SK-N-SH treated with all-trans-retinoic acid at 6 μM for 48 hours (cell line): ENCODE measurements around the gene BACE1-AS.

Source experiments
- ATAC-seq: fragments of 200-7000 bp; cut with Tn5 transposase; 3 replicates; pipeline ENCODE4 v1.9.1; 2020; ENCODE audit warnings: mild to moderate bottlenecking, moderate library complexity
- ARNTL ChIP-seq: fragments of 450-650 bp; formaldehyde crosslinking; IDR thresholded peaks from 2 replicates; pipeline ENCODE4 v1.5.0; 2020; ENCODE audit warnings: low read depth, mild to moderate bottlenecking, moderate library complexity, borderline replicate concordance
- BACH2 ChIP-seq: fragments of 250-450 bp; sonication (Bioruptor Pico); IDR thresholded peaks from 2 replicates; pipeline ENCODE4 v1.9.0; 2021; ENCODE audit warnings: mild to moderate bottlenecking, borderline replicate concordance
- CSDC2 ChIP-seq: fragments of 250-450 bp; sonication (Bioruptor Pico); IDR thresholded peaks from 2 replicates; pipeline ENCODE4 v1.5.0; 2020; ENCODE audit warnings: mild to moderate bottlenecking, moderate library complexity
- ESRRG ChIP-seq: fragments of 250-450 bp; sonication (Bioruptor Pico); IDR thresholded peaks from 2 replicates; pipeline ENCODE4 v1.6.1; 2021; ENCODE audit warnings: mild to moderate bottlenecking
- GLIS3 ChIP-seq: fragments of 250-450 bp; sonication (Bioruptor Pico); IDR thresholded peaks from 2 replicates; pipeline ENCODE4 v1.5.0; 2020; ENCODE audit warnings: mild to moderate bottlenecking, moderate library complexity
- ISL1 ChIP-seq: fragments of 250-450 bp; sonication (Bioruptor Pico); IDR thresholded peaks from 2 replicates; pipeline ENCODE4 v2.1.2; 2022; ENCODE audit warnings: mild to moderate bottlenecking, moderate library complexity
- OSR1 ChIP-seq: fragments of 250-450 bp; sonication (Bioruptor Pico); IDR thresholded peaks from 2 replicates; pipeline ENCODE4 v1.8.0; 2022; ENCODE audit warnings: moderate library complexity, mild to moderate bottlenecking, inconsistent platforms
- POU6F1 ChIP-seq: fragments of 250-450 bp; sonication (Bioruptor Pico); IDR thresholded peaks from 2 replicates; pipeline ENCODE4 v1.8.0; 2021; ENCODE audit warnings: low read depth, mild to moderate bottlenecking, moderate library complexity, borderline replicate concordance
- RARB ChIP-seq: fragments of 250-450 bp; sonication (Bioruptor Pico); IDR thresholded peaks from 2 replicates; pipeline ENCODE4 v1.8.0; 2021; ENCODE audit warnings: mild to moderate bottlenecking, moderate library complexity
- SNAI2 ChIP-seq: fragments of 250-450 bp; sonication (Bioruptor Pico); IDR thresholded peaks from 2 replicates; pipeline ENCODE4 v1.5.0; 2020; ENCODE audit warnings: mild to moderate bottlenecking, moderate library complexity
- TCF4 ChIP-seq: fragments of 250-450 bp; sonication (Bioruptor Pico); IDR thresholded peaks from 2 replicates; pipeline ENCODE4 v1.8.0; 2021; ENCODE audit warnings: mild to moderate bottlenecking, moderate library complexity, borderline replicate concordance
- ZC3H10 ChIP-seq: fragments of 250-450 bp; sonication (Bioruptor Pico); IDR thresholded peaks from 2 replicates; pipeline ENCODE4 v1.5.1; 2021; ENCODE audit warnings: mild to moderate bottlenecking, moderate library complexity
- ZFP3 ChIP-seq: fragments of 250-450 bp; sonication (Bioruptor Pico); IDR thresholded peaks from 2 replicates; pipeline ENCODE4 v1.5.0; 2020; ENCODE audit warnings: mild to moderate bottlenecking, moderate library complexity
- ZFP30 ChIP-seq: fragments of 450-650 bp; formaldehyde crosslinking; IDR thresholded peaks from 2 replicates; pipeline ENCODE4 v1.5.0; 2022; ENCODE audit warnings: mild to moderate bottlenecking, moderate library complexity
- ZNF565 ChIP-seq: fragments of 450-650 bp; formaldehyde crosslinking; conservative IDR thresholded peaks from 2 replicates; pipeline ENCODE4 v1.5.0; 2020; ENCODE audit warnings: low read depth, mild to moderate bottlenecking, moderate library complexity
- ZNF70 ChIP-seq: fragments of 450-650 bp; formaldehyde crosslinking; IDR thresholded peaks from 2 replicates; pipeline ENCODE4 v1.5.0; 2020; ENCODE audit warnings: mild to moderate bottlenecking, moderate library complexity
- ZNF8 ChIP-seq: fragments of 450-650 bp; formaldehyde crosslinking; IDR thresholded peaks from 2 replicates; pipeline ENCODE4 v1.5.0; 2020; ENCODE audit warnings: mild to moderate bottlenecking, moderate library complexity
- TF ChIP-seq, protein P1 (sequence below): fragments of 250-450 bp; sonication (Bioruptor Pico); IDR thresholded peaks from 2 replicates; pipeline ENCODE4 v1.5.1; 2020; ENCODE audit warnings: low read depth, mild to moderate bottlenecking, moderate library complexity
- TF ChIP-seq, protein P2 (sequence below): fragments of 250-450 bp; sonication (Bioruptor Pico); IDR thresholded peaks from 2 replicates; pipeline ENCODE4 v1.5.1; 2021; ENCODE audit warnings: mild to moderate bottlenecking, moderate library complexity
- TF ChIP-seq, protein P3 (sequence below): fragments of 250-450 bp; sonication (Bioruptor Pico); IDR thresholded peaks from 2 replicates; pipeline ENCODE4 v1.5.0; 2020; ENCODE audit warnings: mild to moderate bottlenecking, moderate library complexity

Gene BACE1-AS

GRCh38 chr11:117290809-117291396, at the start of gene BACE1-AS:
Gene BACE1-AS (plus strand): TSS chr11:117291346.
- TF ChIP-seq ZNF565 (CRISPR knock-in tag), result no peak
- ATAC-seq, result no peak

GRCh38 chr11:117248341-117248740, 42.8 kb upstream of the BACE1-AS start:
- TF ChIP-seq ESRRG (CRISPR knock-in tag) (no peak), ZC3H10 (CRISPR knock-in tag) (no peak), ZFP30 (CRISPR knock-in tag) (no peak), ISL1 (no peak), GLIS3 (CRISPR knock-in tag) (no peak), ARNTL (CRISPR knock-in tag) (no peak)
- TF ChIP-seq, protein P1, sequence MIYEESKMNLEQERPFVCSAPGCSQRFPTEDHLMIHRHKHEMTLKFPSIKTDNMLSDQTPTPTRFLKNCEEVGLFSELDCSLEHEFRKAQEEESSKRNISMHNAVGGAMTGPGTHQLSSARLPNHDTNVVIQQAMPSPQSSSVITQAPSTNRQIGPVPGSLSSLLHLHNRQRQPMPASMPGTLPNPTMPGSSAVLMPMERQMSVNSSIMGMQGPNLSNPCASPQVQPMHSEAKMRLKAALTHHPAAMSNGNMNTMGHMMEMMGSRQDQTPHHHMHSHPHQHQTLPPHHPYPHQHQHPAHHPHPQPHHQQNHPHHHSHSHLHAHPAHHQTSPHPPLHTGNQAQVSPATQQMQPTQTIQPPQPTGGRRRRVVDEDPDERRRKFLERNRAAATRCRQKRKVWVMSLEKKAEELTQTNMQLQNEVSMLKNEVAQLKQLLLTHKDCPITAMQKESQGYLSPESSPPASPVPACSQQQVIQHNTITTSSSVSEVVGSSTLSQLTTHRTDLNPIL (CRISPR knock-in tag), result no peak
- TF ChIP-seq, protein P2, sequence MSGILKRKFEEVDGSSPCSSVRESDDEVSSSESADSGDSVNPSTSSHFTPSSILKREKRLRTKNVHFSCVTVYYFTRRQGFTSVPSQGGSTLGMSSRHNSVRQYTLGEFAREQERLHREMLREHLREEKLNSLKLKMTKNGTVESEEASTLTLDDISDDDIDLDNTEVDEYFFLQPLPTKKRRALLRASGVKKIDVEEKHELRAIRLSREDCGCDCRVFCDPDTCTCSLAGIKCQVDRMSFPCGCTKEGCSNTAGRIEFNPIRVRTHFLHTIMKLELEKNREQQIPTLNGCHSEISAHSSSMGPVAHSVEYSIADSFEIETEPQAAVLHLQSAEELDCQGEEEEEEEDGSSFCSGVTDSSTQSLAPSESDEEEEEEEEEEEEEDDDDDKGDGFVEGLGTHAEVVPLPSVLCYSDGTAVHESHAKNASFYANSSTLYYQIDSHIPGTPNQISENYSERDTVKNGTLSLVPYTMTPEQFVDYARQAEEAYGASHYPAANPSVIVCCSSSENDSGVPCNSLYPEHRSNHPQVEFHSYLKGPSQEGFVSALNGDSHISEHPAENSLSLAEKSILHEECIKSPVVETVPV (CRISPR knock-in tag), result no peak
- TF ChIP-seq, all 23 proteins: peak for 0
- ATAC-seq, result no peak

GRCh38 chr11:117249571-117249970, 41.6 kb upstream of the BACE1-AS start:
- ATAC-seq, result no peak
- TF ChIP-seq ARNTL (CRISPR knock-in tag) (no peak), POU6F1 (no peak), SNAI2 (CRISPR knock-in tag) (no peak), RARB (CRISPR knock-in tag) (no peak), ZNF8 (CRISPR knock-in tag) (no peak), GLIS3 (CRISPR knock-in tag) (no peak), ISL1 (no peak), ZNF565 (CRISPR knock-in tag) (no peak), ZFP30 (CRISPR knock-in tag) (no peak), TCF4 (CRISPR knock-in tag) (no peak), ZC3H10 (CRISPR knock-in tag) (no peak), BACH2 (no peak)
- TF ChIP-seq, protein P2 (CRISPR knock-in tag), result no peak
- TF ChIP-seq, protein P3, sequence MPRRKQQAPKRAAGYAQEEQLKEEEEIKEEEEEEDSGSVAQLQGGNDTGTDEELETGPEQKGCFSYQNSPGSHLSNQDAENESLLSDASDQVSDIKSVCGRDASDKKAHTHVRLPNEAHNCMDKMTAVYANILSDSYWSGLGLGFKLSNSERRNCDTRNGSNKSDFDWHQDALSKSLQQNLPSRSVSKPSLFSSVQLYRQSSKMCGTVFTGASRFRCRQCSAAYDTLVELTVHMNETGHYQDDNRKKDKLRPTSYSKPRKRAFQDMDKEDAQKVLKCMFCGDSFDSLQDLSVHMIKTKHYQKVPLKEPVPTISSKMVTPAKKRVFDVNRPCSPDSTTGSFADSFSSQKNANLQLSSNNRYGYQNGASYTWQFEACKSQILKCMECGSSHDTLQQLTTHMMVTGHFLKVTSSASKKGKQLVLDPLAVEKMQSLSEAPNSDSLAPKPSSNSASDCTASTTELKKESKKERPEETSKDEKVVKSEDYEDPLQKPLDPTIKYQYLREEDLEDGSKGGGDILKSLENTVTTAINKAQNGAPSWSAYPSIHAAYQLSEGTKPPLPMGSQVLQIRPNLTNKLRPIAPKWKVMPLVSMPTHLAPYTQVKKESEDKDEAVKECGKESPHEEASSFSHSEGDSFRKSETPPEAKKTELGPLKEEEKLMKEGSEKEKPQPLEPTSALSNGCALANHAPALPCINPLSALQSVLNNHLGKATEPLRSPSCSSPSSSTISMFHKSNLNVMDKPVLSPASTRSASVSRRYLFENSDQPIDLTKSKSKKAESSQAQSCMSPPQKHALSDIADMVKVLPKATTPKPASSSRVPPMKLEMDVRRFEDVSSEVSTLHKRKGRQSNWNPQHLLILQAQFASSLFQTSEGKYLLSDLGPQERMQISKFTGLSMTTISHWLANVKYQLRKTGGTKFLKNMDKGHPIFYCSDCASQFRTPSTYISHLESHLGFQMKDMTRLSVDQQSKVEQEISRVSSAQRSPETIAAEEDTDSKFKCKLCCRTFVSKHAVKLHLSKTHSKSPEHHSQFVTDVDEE (CRISPR knock-in tag), result no peak
- TF ChIP-seq, all 23 proteins: peak for 0

- TF ChIP-seq, protein P1 (CRISPR knock-in tag), result no peak
- TF ChIP-seq, protein P2 (CRISPR knock-in tag), result no peak
- TF ChIP-seq ZNF70 (CRISPR knock-in tag), result no peak
- TF ChIP-seq ZFP3 (CRISPR knock-in tag), result no peak
- TF ChIP-seq CSDC2, result no peak
- no peak for TF ChIP-seq OSR1 (CRISPR knock-in tag)
- no peak for TF ChIP-seq ZFP30 (CRISPR knock-in tag)
- no peak for TF ChIP-seq RARB (CRISPR knock-in tag)
- no peak for TF ChIP-seq SNAI2 (CRISPR knock-in tag)
- no peak for TF ChIP-seq BACH2
- ATAC-seq, result no peak
Observed at GRCh38 chr11:117251506-117251905, 39.6 kb upstream of the BACE1-AS start.
